Ascending aorta (tissue), 2 donors: ENCODE results near the gene ACTA1. TPM values are rescaled to one million over a fixed set of nuclear protein-coding genes. Genes with fewer than 3 reads are reported as not detected.

ENCODE experiments used
- DNase-seq, 2 donors: peaks; one replicate each; pipeline ENCODE4 v3.0.0-alpha.2; 2019; ENCODE audit warnings: low spot score in 2 of 2
- H3K27ac ChIP-seq, 2 donors: fragments of 200-600 bp; sonication (generic); one replicate each; pipeline ENCODE4 v1.5.1; 2016 to 2017; ENCODE audit warnings: mild to moderate bottlenecking in 1 of 2
- H3K27me3 ChIP-seq: fragments of 200-600 bp; sonication (generic); one replicate; pipeline ENCODE4 v1.5.1; 2017
- H3K36me3 ChIP-seq, 2 donors: fragments of 200-600 bp; sonication (generic); one replicate each; pipeline ENCODE4 v1.5.1; 2016
- H3K4me1 ChIP-seq, 2 donors: fragments of 200-600 bp; sonication (generic); one replicate each; pipeline ENCODE4 v1.5.1; 2016 to 2017; ENCODE audit warnings: mild to moderate bottlenecking in 1 of 2
- H3K4me3 ChIP-seq, 2 donors: fragments of 200-600 bp; sonication (generic); one replicate each; pipeline ENCODE4 v1.5.1; 2016 to 2017; ENCODE audit warnings: mild to moderate bottlenecking in 1 of 2
- H3K9me3 ChIP-seq, 2 donors: fragments of 200-600 bp; sonication (generic); one replicate each; pipeline ENCODE4 v1.5.1; 2016
- CTCF ChIP-seq, 3 experiments: fragments of 200-600 bp in 2 of 3; fragments of 450-650 bp in 1 of 3; sonication (generic) in 2 of 3; IDR thresholded peaks; one replicate each; pipeline ENCODE4 v1.5.1; 2016 to 2019; ENCODE audit warnings: antibody characterized with exemption in 3 of 3, mild to moderate bottlenecking in 1 of 3, moderate library complexity in 1 of 3
- intact Hi-C: fragments of 100-400 bp; cut with DNase I; formaldehyde crosslinking; loops from one replicate; pipeline ENCODE4 v1.15.1; 2023
- total RNA-seq: library from RNA; depleted of rRNA; stranded (reverse); fragments of >200 nt; gene quantifications from one replicate; pipeline ENCODE4 v1.1.0, GENCODE V29; 2016

The ACTA1 gene
- total RNA-seq, 1 donor from 2014 or later, result not detected

- H3K27me3 ChIP-seq, result no peaks in the 10 kb centered on the region
- no peak for DNase-seq
- no peak overlapping the region for H3K4me3 ChIP-seq
- peaks cover 22 to 48% of the 10 kb centered on the region in 2 donors for H3K36me3 ChIP-seq
- no peaks in the 10 kb centered on the region for H3K4me1 ChIP-seq
- intact Hi-C loops, result no loop called here
- TF ChIP-seq CTCF (IDR thresholded peaks at IDR 0.05), result no peak
- H3K27ac ChIP-seq, result no peak overlapping the region
- no peaks in the 10 kb centered on the region for H3K9me3 ChIP-seq
Observed at GRCh38 chr1:229440851-229441537, 7.1 kb upstream of the ACTA1 start.

- Histone ChIP-seq H3K4me1 (peaks cover 0 to 4% of the 10 kb centered on the region in 2 donors), H3K9me3 (no peaks in the 10 kb centered on the region), H3K4me3 (no peak overlapping the region), H3K27ac (no peak overlapping the region), H3K36me3 (peaks cover 4 to 21% of the 10 kb centered on the region in 2 donors), H3K27me3 (peaks cover 3% of the 10 kb centered on the region)
- DNase-seq, result no peak
- intact Hi-C loops, result no loop called here
- no peak for TF ChIP-seq CTCF (IDR thresholded peaks at IDR 0.05)
Observed at GRCh38 chr1:229438021-229438420, 4.1 kb upstream of the ACTA1 start.

- no peaks in the 10 kb centered on the region for H3K9me3 ChIP-seq
- H3K27ac ChIP-seq, result no peak overlapping the region
- TF ChIP-seq CTCF (IDR thresholded peaks at IDR 0.05), result no peak
- no peak overlapping the region for H3K4me3 ChIP-seq
- H3K36me3 ChIP-seq, result peaks cover 4 to 17% of the 10 kb centered on the region in 2 donors
- DNase-seq, result no peak
- intact Hi-C loops, result no loop called here
- peaks cover 0 to 7% of the 10 kb centered on the region in 2 donors for H3K4me1 ChIP-seq
- H3K27me3 ChIP-seq, result peaks cover 9% of the 10 kb centered on the region
Observed at GRCh38 chr1:229437443-229437842, 3.5 kb upstream of the ACTA1 start.

- DNase-seq, result no peak
- Histone ChIP-seq H3K4me3 (no peak overlapping the region), H3K27me3 (peaks cover 21% of the 10 kb centered on the region), H3K9me3 (no peaks in the 10 kb centered on the region), H3K36me3 (peaks cover 0 to 16% of the 10 kb centered on the region in 2 donors), H3K27ac (no peak overlapping the region), H3K4me1 (peaks cover 5 to 16% of the 10 kb centered on the region in 2 donors)
- no peak for TF ChIP-seq CTCF (IDR thresholded peaks at IDR 0.05)
- intact Hi-C loops, result no loop called here
Observed at GRCh38 chr1:229436201-229436600, 2.3 kb upstream of the ACTA1 start.

- H3K4me3 ChIP-seq, result peak overlapping the region in 1 of 2 donors; percentile 43
- peaks cover 0 to under 1% of the 10 kb centered on the region in 2 donors for H3K36me3 ChIP-seq
- H3K9me3 ChIP-seq, result no peaks in the 10 kb centered on the region
- peaks cover 22% of the 10 kb centered on the region for H3K27me3 ChIP-seq
- no peak overlapping the region for H3K27ac ChIP-seq
- DNase-seq, result no peak
- peaks cover 5 to 21% of the 10 kb centered on the region in 2 donors for H3K4me1 ChIP-seq
- TF ChIP-seq CTCF (IDR thresholded peaks at IDR 0.05), result no peak
- intact Hi-C loops, result no loop called here
Observed at GRCh38 chr1:229434641-229435051, 752 bp upstream of the ACTA1 start.
